NK-92 treated with Interleukin-12 subunit alpha and Interleukin-12 subunit beta, amount 100 ng/mL, for 24 hours (cell line): ENCODE measurements around the gene DDX24.

Experiments
- DNase-seq: peaks from one replicate; lab custom pipeline; 2025; lab: John Stamatoyannopoulos, UW

DDX24 gene

DNA sequence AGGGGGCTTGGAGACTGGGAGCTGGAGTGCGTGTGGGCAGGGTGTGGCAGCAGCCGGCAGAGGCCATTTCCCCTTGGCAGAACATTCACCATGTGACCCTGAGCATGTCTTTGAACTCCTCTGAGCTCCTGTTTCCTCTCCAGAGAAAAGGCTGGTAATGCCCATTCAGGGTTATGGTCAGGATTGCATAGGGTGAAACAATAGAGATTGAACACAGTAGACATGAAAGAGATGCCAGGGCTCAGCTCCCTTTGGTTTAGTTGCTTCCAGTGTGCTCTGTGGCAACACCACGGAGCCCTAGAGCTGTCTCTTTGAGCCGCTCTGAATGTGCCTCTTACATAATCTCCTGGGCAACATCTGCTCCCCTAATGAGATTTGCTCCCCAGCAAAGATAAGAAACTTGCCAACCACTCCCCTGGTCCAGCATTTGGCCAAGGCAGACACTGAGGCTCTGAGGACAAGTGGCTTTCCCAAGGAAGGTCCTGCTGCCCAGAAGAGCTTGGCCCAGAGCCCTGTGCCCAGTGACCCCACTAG lies 34.1 kb upstream of the DDX24 start:
- DNase-seq, result no peak

DNA sequence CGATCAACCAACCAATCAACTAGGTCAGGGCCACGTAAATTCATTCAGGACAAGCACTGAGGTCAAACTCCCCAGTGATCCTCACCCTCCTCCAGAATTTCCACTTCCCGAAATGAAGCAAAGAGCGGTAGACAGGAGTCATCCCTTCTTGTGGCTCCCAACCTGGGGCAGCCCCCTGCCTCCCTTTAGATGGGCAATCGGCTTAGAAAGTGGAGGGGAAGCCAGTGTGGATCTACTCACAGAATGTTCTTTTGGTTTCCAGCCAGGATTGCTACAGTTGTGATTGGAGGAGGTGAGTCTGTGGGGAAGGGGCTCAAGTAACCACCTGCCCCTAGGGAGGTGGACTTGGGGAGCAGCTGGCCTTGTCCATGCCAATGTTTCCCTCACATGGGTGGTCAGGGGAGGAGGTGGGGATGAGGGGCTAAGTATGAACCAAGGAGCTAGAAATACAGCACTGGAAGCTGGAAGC lies 33.6 kb upstream of the DDX24 start:
- no peak for DNase-seq

DNA sequence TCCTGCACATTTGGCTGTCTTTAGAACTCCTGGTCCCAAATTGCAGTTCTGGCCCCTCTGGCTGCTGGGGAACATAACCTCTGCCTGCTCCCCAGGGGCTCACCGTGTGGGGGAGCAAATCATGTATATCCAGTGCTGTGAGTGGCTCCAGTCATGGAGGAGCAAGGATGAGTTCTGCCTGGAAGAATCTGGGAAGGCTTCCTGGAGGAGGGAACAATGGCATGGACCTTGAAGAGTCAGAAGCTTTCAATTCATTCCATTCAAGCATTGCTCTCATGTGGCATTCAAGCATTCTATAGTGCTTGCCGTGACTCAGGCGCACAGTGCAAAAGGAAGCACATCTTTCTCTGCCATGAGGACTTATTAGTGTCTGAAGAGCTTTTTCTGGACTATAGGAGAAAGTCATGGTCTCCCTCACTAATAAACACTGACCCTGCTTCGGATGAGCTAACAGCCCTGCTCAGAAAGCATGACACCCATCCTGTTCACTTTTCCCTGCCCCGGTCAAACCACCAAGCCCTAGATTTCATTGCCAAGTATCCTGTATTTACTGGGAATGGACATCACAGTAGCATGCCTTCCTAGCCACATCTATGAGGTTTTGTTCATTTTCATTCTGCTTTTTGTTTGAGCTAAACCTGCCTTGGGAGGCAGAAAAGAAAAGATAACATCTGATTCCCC lies 33.0 kb upstream of the DDX24 start:
- no peak for DNase-seq

DNA sequence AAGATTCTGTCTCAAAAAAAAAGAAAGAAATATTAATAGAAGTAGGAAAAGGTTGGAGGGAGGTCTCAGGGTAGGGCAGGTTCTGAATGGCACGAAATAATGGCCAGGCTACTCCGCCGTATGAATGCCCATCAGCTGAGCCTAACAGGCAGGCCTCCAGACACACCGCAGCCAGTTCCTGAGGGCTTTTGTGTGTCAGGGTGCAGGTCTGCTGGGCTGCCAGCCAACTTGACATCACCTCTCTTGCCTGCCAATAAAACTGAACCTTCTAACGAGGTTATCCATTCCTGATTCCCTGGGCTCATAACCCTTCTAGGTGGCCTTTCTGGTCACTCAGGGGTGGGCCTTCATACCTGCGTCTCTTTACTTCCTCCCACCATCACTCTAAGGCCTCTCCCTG lies 32.5 kb upstream of the DDX24 start:
- DNase-seq, result no peak

DNA sequence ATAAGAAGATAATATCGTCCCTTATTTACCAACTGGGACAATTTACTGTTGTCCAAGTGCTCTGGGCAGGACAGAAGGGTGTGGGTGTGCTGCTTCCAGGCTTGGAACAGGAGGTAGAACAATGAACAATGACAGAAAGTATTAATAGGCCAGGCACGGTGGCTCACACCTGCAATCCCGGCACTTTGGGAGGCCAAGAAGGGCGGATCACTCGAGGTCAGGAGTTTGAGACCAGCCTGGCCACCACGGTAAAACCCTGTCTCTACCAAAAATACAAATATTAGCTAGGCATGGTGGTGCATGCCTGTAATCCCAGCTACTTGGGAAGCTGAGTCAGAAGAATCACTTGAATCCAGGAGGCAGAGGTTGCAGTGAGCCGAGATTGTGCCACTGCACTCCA lies 32.1 kb upstream of the DDX24 start:
- DNase-seq, result no peak

DNA sequence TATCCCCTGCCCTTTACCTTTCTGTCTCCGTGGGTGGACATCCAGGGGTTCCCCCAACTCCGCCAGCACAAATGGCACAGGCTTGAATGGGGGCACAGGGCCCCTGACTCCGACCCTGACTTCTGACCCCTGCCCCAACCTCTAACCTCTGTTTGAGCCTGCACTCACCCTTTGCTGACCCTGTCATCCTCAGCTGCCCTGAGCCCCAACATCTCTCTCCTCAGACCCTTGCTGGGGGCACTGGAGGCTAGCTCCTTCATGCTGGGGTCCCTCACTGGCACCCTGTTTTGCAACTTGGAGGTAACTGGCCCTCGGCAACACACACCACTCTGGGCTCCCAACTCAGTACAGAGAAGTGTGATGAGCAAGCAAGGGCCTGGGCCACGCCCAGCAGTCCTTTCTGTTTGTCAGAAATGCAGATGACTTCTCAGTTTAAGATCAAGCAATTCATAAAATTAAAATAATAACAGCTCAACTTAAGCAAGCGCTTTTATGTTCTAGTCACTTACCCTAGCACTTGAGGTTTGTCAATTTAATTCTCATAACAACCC lies 31.6 kb upstream of the DDX24 start:
- DNase-seq, result no peak

DNA sequence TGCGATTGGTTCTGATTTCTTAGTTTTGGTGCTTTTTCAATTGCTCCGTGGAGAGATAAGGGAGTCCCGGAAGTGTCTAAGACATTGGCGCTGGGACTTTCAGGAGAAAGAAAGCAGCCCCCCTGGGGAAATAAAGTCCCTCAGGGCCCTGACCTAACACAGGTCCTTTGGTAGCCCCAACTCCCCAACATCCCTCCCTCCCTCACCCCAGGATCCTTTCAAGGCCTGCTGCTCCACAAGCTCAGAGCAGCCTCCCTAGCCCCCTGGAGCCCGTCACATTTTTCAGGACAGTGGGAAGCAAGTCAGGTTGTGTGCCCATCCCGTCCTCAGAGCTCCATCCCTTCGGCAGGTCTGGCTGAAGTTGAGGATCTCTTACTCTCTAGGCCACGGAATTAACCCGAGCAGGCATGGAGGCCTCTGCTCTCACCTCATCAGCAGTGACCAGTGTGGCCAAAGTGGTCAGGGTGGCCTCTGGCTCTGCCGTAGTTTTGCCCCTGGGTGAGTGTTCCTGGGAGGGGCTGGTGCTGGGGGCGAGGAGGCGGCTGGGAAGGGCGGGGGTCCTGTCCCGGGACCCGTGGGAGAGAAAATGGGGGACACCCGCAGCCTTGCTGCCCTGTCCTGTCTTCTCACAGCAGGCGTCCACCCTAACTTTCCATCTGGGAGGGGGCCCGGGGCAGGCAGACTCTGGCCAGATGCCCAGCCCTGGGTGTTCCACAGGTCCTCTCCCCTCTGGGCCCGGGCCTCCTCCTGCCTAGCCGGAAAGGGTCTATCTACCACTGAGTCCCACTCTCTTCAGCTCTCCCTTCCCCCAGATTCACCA lies 30.5 kb upstream of the DDX24 start:
- no peak for DNase-seq

DNA sequence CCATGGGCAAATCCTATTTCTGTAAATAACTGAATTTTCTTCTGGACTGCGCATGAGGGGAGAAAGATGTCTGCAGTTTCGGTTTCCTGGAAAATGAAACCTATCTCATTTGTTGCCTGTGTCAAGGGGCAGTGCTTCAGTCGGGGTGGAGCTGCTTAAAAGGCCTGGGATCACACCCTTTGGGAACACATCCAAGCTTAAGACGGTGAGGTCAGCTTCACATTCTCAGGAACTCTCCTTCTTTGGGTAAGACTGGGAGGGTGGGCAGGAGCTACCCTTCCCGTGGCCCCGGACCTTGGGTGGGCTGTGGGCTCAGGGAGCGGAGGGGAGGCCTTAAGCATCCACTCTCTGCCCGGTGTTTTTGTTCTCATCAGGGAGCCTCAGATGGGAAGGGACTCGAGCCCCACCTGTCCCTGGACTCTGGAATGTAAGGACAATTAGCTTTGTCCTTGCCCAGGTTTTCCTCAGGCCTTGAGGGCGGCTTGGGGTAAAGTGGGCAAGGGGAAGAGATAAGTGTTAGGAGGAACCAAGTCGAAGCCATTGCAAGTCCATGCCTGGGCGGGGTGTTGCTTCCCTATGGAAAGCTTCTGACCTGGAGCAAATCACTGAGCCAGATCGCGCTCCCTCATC lies 29.7 kb upstream of the DDX24 start, which contains the start of gene IFI27:
TSS of gene IFI27 (plus strand) at position 185 of the 630 bp plus-strand sequence.
- DNase-seq, result no peak

DNA sequence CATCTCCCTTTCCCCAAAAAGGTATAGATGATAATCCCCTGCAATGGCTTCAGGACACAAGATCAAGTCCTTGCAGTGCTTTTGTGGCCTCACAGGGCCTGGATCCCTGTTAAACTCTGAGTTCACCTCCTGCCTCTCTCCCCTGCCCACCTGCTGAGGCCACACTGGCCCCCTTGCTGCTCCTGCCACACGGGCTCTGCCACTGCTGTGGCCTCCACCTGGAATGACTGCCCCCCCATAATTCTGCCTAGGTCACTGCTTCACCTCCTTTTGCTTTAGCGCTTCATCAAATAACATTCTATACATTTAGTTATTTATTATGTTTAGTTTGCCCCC lies 28.9 kb upstream of the DDX24 start:
- DNase-seq, result no peak

DNA sequence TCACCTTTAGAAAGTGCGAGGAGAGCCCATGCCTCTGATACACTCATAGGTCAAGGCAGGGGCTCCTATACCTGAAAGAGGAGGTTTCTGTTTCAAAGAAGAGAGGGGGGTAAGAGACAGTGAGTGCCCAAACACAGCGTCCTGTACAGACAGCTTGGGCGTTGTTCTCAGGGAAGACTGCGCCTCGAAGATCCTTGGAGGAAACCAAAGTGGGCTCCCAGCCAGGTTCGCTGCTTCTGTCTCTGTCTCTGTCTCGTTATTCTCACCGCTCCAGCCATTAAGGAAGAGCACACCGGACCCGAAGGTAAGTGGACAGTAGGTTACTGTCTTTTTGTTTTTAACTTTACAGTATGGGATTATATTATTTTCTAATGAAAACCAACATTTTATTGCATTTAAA lies 23.7 kb upstream of the DDX24 start:
- DNase-seq, result no peak

DNA sequence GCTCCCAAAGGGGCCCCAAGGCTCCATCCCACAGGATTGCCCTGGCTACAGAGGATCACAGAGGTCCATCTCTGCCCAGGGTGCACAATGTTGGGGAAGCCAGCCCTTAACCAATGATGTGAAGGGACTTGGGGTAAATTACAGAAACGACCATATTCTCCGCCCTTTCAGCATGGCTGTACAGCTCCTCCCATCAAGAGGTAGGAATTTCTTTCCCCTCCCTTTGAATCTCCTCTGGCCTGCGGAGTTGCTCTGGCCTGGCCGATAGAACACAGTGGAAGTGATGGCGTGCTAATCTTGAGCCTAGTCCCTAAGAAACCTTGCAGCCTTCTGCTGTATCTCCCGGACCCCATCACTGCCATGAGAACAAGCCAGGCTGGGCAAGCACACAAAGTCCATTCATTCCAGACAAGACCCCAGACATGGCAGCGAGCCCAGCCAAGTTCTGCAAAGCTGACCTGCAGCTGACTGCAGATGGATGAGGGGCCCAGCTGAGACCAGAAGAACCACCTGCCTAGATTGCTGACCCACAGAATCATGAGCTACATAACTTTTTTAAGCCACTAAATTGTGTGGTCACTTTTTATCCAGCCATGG lies 22.6 kb upstream of the DDX24 start:
- no peak for DNase-seq

DNA sequence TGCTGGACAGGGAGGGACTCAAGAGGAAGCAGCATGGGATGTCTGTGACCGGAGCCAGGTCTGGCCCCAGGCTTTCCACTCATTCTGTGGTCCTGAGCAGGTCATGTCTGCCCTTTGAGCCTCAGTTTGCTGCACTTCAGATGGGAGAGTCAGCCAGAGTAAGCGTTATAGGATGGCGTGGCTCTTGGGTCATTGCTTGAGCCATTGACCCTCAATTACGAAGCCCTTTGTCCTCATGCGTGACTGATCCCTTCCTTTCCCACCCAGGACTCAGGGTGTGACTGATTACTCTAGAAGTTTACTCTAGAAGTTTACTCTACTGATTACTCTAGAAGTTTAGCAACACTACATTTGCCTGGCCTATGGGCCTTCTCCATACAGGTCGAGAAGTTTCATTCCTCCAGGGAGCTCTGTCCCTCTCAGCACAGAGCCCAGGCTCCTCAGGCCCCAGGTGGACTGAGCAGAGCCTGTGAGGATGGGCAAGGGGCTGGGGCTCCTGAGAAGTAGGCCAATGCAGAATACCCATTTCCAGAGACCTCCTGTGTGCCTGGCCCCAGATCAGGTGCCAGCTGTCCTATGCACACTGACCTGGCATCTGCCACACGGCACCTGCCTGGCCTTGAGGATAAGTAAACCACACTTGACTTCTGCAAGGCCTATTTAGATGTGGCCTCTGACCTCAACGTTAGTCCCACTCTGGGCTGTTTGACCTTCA lies 21.9 kb upstream of the DDX24 start:
- no peak for DNase-seq

DNA sequence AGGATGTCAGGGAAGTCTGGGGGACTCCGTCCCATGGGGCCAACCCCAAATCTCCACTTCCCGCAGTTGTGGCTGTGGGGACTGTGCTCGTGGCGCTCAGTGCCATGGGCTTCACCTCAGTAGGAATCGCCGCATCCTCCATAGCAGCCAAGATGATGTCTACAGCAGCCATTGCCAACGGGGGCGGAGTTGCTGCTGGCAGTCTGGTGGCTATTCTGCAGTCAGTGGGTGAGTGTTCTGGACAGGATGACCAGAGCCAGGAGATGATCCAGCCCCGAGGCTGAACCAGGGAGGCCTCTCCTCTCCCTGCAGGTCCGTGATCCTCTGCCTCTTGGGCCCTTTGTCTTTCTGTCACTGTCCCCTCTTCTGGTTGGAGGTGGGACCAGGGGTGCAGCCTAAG lies 20.7 kb upstream of the DDX24 start:
- no peak for DNase-seq

DNA sequence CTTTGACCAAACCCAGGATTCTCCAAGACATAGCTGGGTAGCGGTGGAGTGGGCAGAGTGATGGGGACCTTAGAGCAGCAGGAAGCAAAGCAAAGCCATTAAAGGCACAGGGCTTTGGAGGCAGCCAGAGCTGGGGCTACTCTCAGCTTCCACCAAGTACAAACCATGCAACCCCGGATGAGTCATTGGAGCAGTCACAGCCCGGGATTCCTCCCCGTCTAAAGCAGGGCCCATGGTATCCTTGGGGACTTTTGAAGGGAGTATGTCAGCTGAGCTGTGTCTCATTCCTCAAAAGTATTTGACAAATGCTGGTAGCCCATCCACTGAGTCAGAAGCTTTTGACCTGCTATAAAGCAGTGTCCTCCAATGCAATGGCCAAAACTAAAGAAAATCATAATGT lies 19.8 kb upstream of the DDX24 start:
- no peak for DNase-seq

DNA sequence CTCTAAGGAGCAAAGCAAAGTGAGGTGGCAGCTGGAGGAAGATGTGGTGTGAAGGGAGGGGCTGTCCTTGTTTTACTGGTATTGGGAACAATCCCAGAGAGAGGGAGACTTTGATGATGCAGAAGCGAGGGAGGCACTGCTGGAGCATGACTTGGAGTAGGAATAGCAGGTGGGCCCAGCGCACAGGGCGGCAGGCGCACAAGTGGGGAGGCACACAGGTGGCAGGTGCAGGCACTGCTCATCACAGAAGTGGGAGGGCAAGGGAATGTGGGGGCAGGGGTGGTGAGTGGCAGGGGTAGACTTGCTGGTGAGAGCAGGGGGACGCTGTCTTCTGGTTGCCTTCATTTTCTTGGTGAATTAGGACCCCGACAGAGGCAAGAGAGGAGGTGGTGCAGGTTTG lies 18.0 kb upstream of the DDX24 start:
- no peak for DNase-seq

DNA sequence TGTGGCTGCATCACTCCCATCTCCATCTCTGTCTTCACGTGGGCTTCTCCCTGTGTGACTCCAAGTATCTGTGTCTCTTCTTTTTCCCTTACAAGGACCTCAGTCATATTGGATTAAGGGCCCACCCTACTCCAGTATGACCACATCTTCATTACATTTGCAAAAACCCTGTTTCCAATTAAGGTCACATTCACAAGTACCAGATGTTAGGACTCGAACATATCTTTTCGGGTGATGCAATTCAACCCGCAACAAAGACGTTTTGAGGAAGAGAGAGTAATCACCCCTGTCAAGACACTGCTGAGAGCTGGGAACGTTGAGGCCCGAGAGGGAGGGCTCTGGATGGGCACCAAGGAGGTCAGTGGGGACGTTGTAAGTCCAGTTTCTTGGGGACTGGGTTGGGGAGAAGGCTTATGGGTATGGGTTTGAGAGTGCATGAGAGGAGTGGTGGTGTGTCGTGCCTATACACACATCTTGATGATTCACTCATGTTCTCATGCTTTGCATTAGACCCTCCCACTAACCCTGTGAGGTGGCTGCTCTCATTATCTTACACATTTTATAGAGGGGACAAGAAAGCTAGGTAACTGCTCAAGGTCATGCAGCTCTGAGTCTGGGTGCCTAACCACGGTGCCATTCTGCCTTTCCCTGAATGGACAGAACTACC lies 17.5 kb upstream of the DDX24 start:
- DNase-seq, result no peak

DNA sequence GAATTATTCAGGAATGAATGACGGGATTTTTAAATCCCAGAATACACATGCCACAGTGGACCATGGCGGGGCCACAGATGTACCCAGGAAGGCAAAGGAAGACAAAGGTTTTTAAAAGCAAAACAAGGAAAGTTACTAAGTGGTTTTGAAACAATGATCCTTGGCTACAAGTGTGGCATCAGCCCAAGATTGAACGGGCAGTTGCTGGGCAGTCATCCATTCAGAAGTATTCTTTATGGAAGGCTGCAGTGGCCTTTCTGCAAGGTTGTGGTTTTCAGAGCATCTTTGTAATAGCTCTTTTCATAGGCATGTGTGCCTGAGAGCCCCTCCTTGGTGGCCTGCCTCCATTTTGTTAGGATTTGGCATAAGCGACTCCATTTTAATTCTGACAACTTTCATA lies 16.1 kb upstream of the DDX24 start:
- DNase-seq, result no peak

DNA sequence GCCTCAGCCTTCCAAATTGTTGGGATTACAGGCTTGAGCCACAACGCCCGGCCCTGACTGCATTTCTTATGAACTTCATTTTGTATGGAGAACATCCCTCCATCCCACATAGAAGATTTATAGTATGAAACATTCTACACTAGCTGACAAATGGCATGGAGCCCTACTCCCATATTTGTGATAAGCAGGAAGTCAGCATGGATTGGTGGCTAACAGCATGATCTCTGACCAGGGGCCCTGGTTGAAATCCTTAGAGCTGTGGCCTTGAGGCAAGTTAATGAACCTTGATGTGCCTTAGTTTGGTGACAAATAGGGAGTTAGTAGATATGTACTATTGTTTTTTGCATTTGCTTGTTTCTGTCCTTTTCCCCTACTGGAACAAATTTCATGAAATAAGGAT lies 12.4 kb upstream of the DDX24 start:
- DNase-seq, result no peak

DNA sequence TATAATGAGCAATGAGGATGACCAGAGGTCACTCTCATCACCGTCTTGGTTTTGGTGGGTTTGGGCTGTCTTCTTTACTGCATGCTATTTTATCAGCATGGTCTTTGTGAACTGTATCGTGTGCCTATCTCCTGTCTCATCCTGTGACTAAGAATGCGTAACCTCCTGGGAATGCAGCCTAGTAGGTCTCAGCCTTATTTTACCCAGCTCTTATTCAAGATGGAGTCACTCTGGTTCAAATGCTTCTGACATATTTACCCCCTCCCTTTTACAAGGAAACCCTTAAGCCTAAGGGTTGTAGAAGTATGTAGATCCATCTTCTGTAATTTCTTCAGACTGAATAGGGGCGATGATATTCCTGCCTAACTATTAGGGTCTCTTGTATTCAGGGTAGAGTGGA lies 8.5 kb upstream of the DDX24 start:
- DNase-seq, result no peak

DNA sequence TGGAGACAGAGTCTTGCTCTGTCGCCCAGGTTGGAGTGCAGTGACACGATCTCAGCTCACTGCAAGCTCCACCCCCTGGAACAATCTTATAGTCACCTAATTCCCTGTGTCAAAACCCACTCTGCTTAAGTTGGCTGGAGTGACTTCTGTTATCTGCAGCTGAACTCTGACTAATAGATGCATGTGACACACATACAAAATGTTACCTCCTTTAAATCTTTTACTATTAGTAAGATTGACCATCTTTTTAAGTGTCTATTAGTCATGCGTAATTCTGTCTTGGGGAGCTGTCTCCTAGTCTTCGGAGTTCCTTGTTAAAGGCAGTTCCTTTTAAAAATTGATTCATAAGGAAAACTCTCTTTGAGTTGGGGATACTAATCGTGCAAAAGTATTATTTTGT lies 7.5 kb upstream of the DDX24 start:
- DNase-seq, result no peak

DNA sequence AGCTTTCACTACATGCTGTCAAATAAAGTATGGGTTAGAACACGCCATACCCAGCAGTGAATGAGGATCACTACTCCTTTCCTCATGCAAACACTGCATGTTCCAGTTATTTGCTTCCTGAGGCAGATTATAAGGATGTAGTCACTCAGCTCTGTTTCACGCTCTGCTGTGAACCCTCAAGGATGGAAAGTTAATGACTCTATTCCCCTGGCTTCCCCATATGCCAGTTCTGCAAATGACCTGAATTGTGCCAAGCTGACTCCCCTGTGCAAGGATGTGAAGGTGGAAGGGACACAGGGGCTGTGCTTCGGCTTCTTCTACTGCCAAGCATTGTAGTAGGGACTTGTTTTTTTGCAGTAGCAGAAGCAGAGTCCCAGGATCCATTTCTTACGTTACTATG lies 6.9 kb upstream of the DDX24 start:
- DNase-seq, result no peak
